ENCODE measurements around the gene LOC128125822.
"Not testable (repeated sequence)": the region's sequence is repeated elsewhere in the genome, so short reads cannot be mapped to it uniquely, and the experiment has no call there.

LOC128125822 gene

DNA sequence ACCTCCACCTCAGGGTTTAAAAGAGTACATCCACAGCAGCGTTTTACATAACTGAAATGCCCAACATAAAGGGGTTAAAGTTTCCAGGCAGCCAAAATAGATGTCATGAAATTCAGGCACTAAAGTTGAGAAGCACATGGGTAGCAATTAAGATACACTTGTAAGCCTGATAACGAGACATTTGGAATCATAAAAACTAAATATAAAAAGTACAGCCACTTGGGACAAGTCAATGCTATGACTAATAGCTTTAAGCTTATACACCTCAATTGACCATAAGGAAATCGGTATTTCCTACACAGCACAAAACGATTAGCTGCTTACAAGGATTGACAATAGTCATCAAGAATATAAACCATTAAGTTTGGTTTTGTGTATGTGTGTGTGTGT is 11.8 kb downstream of the LOC128125822 start:
- DNase-seq = no peak

DNA sequence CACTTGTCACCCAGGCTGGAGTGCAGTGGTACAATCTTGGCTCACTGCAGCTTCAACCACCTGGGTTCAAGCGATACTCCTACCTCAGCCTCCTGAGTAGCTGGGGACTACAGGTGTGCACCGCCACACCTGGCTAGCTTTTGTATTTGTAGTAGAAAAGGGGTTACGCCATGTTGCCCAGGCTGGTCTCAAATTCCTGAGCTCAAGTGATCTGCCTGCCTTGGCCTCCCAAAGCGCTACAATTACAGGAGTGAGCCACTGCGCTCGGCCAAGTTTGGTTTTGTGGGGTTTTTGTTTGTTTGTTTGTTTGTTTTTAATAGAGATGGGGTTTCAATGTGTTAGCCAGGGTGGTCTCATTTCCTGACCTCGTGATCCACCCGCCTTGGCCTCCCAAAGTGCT is 12.3 kb downstream of the LOC128125822 start:
- DNase-seq = no peak

DNA sequence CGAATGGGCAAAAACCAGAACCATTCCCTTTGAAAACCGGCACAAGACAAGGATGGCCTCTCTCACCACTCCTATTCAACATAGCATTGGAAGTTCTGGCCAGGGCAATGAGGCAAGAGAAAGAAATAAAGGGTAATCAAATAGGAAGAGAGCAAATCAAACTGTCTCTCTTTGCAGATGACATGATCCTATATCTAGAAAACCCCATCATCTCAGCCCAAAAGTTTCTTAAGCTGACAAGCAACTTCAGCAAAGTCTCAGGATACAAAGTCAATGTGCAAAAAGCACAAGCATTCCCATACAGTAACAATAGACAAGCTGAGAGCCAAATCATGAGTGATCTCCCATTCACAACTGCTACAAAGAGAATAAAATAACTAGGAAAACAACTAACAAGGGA is 13.4 kb downstream of the LOC128125822 start:
- not testable (repeated sequence) for DNase-seq

- DNase-seq = peak in 1 of 2 experiments; percentile 13
Observed at GRCh38 chr6:63589952-63590411, 17.7 kb downstream of the LOC128125822 start.

GRCh38 chr6:63592886-63593285 is 20.6 kb downstream of the LOC128125822 start:
- DNase-seq = no peak

DNA sequence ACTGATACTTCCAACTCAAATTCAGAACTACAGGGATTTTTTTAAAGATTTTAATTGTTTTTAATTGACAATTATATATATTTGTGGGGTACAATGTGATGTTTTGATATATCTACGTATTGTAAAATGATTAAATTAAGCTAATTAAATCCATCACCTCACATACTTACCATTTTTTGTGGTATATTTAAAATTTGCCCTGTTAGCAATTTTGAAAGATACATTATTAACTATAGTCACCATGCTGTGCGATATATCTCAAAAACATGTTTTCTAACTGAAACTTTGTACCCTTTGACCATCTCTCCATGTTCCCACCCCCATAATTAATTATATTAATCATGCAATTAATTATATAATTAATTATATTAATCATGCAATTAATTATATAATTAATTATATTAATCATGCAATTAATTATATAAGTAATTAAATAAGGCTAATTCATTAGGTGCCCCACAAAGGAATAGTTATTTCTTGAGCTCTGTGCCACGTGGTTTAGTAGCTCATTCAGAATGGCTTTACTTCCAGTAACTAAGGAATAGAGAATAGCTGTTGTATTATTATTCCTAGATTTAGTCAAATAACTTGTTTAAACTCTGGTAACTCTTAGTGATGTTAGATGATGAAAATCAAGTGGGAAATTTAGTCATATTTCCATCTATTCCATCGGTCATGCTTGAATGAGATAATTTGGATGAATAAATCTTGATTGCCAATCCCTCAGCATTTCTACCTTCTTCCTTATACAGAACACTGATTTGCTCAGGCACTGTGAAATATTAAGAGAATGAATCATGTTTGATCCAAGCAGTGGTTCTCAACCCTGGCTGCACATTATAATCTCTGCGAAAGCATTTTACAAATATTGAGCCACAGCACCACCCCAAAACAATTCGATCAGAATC is 25.1 kb downstream of the LOC128125822 start:
- no peak for DNase-seq

- DNase-seq = peak; percentile 67 to 84
Observed at GRCh38 chr6:63598049-63599036, 26.1 kb downstream of the LOC128125822 start.

GRCh38 chr6:63599243-63599642 is 27.0 kb downstream of the LOC128125822 start:
- DNase-seq = no peak

DNA sequence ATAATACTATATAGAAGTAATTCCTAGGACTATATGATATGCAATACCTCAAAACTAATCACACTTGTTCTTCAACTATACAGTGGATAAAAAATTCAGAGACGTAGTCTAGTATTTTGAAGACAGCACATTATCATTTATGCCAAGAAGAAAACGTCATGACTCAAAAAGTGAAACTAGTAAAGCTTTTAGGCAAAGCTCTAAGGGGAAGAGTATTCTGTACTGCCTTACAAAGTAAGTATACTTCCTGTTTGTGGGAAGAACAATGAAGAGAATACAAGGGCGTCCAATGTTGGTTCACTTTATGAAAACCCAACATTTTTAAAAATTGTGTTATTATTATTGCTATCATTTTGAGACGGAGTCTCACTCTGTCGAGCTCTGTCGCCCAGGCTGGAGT is 27.9 kb downstream of the LOC128125822 start:
- DNase-seq = no peak

GRCh38 chr6:63609231-63609630 is 37.0 kb downstream of the LOC128125822 start:
- no peak for DNase-seq

DNA sequence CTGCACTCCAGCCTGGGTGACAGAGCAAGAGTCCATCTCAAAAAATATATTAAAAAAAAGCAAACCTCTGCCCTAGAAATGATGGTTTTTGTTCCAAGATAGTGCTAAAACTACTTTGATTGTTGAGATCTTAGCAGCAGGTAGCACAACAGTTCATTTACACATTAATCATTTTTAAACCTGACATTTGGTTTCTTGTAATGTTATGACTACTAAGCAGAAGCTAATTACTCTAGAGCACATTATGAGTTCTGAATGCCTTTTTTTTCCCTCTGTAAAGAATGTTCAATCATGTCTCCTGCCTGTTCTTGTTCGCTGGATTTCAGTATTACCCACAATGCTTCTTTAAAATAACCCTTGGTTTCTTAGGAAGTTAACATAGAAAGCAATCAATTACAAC is 38.7 kb downstream of the LOC128125822 start:
- DNase-seq = no peak

DNA sequence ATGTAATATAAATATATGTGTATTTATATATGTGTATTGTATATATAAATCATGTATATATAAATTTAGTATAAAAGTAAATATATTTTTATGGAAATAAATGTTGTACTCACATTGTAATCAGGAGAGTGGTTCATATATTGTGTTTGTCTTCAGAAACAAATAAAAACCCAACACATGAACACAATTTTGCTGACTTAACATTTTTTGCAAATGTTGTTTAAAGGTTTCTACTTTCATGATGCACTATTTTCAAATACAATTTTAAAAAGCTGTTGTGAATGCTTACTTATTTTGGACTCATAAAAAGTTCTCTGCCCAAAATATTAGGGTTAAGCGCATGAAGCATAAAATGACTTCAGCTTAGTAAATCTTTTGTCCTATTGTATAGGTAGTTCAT is 39.3 kb downstream of the LOC128125822 start:
- DNase-seq = no peak

DNA sequence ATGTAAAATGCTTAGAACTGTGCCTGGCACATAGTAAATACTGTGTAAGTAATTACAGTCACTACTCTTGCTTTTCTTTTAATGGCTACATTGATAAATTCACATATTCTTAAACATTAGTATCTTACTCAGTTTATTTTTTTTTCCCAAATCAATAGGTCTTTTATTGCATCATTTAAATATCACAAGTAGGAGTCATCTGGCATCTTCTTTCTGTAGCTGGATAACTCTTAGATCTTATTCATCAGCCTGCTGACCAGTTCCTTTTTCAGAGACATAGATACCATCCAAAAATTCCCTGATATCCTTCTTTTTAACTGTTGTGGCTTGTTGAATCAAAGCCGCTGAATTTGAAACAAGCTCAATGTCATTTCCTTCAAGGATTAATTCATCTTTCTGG is 43.3 kb downstream of the LOC128125822 start:
- no peak for DNase-seq

Measured in NCI-H2081 (cell line).